Measurements from ENCODE around the gene FBRSL1.

Gene FBRSL1

DNA sequence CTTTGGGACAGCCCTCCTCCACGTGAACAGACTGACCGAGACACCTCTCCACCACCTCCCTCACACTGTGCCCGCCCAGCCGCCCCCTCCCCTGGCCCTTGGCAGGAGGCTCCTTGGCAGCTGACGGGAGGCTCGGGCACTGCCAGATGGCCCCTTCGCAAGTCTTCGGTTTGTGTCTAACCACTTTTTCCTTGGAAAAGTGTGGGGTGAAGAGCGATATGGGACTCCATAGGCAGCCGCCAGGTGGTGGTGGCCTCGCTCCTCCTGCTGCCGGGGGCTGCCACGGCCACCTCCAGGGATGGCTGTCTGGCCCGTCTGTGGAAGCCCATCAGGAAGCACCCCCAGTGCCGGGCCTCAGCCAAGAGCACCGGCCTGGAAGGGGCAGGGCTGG lies 61.7 kb downstream of the FBRSL1 start:
- in situ Hi-C loops (cut with MboI; ENCODE audit: low sequenced_read_pairs): loop anchor here (10.0 kb wide), 1 partner anchor 117 kb away; no protein-coding TSS in a partner anchor

DNA sequence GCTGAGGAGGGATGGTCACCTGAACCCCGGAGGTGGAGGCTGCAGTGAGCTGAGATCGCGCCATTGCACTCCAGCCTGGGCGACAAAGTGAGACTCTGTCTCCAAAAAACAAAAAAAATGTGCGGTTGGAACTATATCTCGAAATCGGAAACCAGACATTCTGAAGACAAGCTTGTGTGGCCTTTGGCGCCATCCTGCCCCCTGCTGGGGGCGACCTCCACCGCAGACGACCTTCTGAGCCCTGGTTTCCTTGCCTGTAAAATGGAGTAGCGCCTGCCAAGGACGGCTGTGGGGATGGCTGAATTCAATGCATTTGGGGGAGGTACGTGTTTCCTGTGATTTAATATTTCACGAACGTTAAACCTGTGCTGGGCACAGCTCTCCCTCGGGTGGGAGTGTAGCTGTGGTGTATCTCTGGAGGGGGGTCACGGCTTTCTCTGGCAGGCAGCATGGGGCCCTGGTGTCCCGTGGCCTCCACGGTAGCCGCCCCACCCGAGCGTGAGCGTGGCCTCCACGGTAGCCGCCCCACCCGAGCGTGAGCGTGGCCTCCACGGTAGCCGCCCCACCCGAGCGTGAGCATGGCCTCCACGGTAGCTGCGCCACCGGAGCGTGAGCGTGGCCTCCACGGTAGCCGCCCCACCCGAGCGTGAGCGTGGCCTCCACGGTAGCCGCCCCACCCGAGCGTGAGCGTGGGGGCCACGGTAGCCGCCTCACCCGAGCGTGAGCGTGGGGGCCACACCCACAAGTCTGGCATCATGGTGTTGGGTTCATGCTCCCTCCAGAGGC lies 65.1 kb downstream of the FBRSL1 start:
- in situ Hi-C loops (cut with MboI; ENCODE audit: low sequenced_read_pairs): loop anchor here (10.0 kb wide), 1 partner anchor 120 kb away; no protein-coding TSS in a partner anchor

DNA sequence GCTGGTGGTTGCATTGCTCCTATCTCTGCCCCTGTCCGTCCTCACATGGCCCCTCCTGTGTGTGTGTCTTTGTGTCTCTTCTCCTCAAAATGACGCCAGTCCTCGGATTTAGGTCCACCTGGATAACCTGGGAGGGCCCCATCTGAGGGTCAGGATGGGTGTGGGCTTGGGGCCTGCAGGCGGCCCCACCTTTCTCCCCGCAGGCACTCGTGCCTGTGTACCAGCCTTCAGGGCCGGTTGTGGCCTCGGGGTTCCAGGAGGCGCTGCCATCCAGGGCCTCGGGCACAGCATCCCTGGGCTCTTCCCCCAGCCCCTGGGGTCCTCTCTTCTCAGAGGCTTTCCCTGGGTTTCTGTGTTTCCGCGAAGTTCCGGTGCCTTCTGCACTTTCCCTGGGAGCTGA lies 65.7 kb downstream of the FBRSL1 start:
- in situ Hi-C loops (cut with MboI; ENCODE audit: low sequenced_read_pairs): loop anchor here (10.0 kb wide), 1 partner anchor 121 kb away; no protein-coding TSS in a partner anchor

DNA sequence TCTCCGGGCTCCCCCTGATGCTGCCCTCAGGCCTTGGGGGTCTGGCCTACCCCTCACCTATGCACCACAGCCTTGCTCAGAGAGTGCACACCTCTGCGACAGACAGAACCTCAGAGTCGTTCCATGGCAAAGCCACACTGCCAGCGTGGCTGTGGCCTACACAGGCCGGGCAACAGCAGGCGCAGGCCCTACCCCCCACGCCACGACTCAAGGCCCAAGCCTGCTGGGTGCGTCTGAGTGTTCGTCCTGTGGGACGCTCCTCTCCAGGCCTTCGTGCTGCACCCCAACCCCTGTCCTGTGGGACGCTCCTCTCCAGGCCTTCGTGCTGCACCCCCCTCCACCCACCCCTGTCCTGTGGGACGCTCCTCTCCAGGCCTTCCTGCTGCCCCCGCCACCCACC lies 66.3 kb downstream of the FBRSL1 start:
- in situ Hi-C loops (cut with MboI; ENCODE audit: low sequenced_read_pairs): loop anchor here (10.0 kb wide), 1 partner anchor 121 kb away; no protein-coding TSS in a partner anchor

DNA sequence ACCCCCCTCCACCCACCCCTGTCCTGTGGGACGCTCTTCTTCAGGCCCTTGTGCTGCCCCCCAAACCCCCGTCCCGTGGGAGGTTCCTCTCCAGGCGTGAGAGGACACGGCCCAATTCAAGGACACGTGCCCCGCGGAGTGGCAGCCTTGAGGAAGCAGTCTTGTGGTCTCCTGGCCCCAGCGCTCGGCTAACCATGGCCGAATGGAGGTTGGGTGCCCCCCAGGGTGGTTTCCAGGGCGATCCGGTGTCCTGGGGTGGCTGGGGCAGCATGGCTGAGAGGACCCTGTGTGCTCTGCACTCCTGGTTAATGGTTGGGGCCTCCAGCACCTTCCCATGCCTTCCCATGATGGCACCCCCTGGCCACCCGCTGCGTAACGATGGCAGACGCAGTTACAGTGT lies 66.8 kb downstream of the FBRSL1 start:
- in situ Hi-C loops (cut with MboI; ENCODE audit: low sequenced_read_pairs): loop anchor here (10.0 kb wide), 1 partner anchor 122 kb away; no protein-coding TSS in a partner anchor

DNA sequence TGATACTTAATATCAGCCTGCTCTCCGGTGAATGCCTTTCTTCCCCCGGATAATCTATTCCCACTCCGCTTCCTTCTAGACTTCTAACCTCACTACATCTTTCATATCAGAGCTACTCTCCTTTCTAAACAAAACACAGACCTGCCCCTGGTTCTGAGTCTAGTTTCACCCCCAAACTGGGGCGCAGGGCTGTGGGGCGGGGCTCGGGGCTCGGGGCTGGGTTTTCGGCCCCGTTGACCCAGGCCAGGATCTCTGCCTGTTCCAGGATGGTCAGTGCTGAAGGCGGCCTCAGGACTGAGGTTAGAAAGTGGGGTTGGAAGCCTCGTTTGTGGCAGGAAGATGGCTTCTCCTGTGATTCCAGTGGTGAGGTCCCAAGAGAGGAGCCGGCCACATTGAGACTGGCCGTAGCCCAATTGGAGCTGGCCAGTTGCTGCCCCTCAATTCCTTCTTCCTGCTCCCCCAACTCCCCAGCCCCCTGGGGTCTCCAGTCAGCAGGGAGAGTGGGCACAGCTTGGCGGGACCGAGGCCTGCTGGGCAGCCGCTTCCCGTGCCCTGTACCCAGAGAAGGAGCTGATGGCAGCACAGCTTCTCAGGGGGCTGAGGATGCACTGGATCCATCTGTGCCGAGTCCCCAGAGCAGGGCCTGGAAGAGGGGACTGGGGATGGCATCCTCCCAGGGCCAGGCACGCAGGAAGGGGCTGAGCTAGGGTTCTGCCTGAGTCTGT lies 67.5 kb downstream of the FBRSL1 start:
- in situ Hi-C loops (cut with MboI; ENCODE audit: low sequenced_read_pairs): loop anchor here (10.0 kb wide), 1 partner anchor 123 kb away; no protein-coding TSS in a partner anchor

DNA sequence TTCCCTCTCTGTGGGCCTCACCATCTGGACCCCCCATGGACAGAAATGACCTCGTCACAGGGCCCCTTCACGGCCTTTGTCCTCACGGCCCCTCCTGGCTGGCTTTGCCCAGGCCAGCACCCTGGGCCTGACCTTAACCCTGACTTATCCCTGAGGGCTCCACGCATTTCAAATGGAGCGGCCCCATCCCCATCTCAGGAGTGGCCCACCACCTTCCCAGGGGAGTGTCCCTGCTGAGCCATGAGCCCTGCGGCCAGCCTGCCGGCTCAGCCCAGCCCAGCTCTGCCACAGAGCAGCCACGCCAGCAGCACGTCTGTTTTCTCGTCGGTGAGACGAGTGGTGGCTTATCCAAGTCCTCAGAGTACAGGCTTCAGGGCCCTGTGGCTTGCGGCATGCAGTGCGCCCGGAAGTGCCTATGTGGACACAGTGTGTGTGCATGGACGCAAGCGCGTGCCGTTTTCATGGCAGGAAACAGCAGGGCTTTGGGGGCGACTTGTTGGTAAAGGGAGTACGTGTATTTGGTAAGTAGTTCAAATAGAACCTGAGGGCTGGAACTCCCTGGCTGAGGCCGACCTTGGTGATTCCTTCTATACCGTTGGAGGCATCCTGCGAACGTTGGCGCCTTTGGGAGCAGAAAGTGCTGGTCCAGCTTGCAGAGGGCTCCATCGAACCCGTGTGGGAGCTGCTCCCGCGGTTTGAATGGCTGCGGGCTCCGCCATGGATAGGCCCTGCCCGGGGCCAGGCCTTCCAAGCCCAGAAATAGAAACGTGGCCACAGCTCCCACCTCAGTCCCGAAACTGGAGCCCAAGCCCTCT lies 68.3 kb downstream of the FBRSL1 start:
- in situ Hi-C loops (cut with MboI; ENCODE audit: low sequenced_read_pairs): loop anchor here (10.0 kb wide), 1 partner anchor 123 kb away; no protein-coding TSS in a partner anchor

DNA sequence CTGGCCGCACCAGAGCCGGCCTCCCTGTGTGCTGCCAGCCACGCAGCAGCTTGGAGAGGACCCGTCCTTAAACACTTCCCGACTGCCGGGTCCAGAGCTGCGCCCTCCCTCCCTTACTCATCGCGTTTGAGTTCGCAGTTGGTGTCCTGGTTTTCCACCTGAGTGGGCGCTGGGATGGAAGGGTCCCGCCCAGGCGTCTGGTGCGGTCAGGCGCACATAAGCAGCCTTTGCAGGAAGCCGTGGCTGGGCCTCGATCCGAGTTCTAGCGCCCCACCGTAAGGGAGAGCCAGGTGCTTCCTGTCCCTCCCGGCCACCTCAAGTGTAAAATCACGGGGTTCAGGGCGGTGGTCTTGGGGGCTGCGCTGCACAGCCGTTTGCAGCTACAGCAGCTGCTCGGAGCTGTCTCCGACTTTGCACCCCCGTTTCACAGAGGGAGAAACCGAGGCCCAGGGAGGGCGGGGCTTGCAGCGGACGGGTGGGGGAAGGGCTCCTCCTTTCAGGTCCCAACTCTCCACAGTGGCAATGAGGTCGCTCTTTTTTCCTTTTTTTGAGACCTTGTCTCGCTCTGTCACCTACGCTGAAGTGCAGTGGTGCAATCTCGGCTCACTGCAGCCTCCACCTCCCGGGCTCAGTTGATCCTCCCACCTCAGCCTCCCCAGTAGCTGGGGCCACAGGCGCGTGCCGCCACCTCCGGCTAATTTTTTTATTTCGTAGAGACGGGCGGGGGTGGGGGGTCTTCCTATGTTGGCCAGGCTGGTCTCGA lies 69.1 kb downstream of the FBRSL1 start:
- in situ Hi-C loops (cut with MboI; ENCODE audit: low sequenced_read_pairs): loop anchor here (10.0 kb wide), 1 partner anchor 124 kb away; no protein-coding TSS in a partner anchor

DNA sequence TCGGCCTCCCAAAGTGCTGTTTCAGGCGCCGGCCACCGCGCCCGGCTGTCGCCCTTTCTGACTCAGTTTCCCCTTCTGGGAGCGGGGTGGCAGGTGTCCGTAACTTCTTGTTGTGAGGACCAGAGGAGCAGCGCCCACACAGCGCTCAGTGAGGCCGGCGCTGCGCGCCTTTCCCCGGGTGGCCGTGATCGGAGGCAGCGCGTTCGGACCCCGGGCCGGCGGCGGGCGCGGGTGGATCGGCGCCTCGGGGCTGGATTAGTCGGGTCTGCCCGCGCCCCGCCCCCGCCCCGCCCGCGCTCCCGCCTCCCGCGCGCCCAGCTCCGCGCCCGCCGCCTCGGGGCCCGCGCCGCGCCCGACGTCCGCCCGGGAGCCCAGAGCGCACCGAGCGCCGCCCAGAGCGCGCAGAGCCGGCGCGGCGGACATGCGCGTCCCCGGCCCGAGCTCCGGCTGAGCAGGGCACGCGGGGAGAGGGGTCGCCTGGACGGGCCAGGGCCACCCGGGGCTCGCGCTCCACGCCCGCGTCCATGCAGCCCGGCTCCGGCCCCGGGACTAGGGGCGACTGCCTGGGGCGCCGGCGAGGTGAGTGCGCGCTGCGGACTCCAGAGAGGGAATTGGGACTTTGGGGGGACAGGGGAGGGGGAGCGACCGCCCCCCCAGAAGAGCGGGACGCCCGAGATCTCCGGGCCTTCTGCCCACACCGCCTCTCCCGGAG lies 69.9 kb downstream of the FBRSL1 start:
- in situ Hi-C loops (cut with MboI; ENCODE audit: low sequenced_read_pairs): loop anchor here (10.0 kb wide), 1 partner anchor 125 kb away; no protein-coding TSS in a partner anchor

DNA sequence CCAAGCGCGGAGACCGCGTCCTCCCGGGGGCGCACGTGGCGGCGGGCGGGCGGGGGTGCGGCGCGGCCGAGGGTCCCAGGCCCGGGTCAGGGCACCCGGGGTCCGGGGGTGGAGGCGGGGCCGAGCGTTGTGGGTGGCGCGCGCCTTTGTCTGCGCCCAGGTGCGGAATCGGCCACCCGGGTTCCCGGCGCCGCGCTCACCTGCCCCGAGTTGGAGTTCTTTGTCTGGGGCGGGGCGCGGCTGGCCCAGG lies 70.3 kb downstream of the FBRSL1 start:
- in situ Hi-C loops (cut with MboI; ENCODE audit: low sequenced_read_pairs): no loop called here

DNA sequence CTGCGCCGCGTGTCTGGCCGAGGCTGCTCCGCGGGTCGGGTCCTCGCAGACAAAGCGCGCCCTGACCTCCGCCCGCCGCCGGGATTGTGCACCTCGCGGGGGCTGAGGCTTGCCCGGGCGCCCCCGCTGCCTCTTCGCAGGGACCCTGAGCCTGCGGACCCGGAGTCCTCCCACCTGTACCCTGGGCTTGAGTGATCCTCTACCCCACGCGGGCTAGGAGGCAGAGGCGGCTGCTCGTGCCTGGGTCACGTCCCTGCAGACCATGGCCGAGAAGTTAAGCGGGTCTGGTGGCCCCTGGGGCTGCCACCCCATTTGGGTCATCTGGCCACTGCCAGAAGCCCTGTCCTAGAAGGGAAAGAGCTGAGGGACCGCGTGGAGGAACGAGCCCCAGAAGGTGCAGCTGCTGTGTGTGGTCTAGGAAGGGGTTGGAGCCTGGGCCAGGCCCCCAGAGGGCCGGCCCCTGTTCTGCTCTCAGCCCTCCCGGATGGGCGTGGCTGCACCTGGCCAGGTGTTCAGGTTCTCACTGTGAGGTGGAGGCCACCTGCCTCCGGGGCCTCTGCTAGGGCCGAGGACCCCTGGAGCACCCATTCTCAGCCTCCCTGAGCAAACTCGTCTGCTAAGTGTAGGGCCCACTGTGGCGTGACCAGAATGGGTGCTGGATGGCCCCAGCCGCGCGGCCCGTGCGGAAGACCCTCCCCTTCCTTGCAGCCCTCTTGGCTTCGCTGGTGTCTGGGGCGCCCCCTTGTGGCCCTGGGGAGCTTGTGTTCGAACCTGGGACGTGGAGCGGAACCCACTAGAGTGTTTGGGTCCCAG lies 70.9 kb downstream of the FBRSL1 start:
- in situ Hi-C loops (cut with MboI; ENCODE audit: low sequenced_read_pairs): no loop called here
